Endothelial cell of umbilical vein (primary cell): ENCODE measurements around the gene KLHL13. TPM values are rescaled to one million over a fixed set of nuclear protein-coding genes. Genes with fewer than 3 reads are reported as not detected.

Source experiments
- BruUV-seq: library from RNA; stranded (reverse); fragments of 400-500 nt; replicated peaks from 2 replicates; lab custom pipeline; 2021; lab: Mats Ljungman, UMichigan
- CTCF ChIA-PET: fragments of 300-600, 350-600 bp; sonication (Branson Sonifier 250); formaldehyde crosslinking; loops from one replicate; lab custom pipeline; 2021; ENCODE audit warnings: antibody characterized with exemption, inconsistent platforms; lab: Charles Lee
- POLR2A ChIA-PET: fragments of 300-600, 350-600 bp; sonication (Branson Sonifier 250); formaldehyde crosslinking; loops from one replicate; lab custom pipeline; 2021; ENCODE audit warnings: antibody characterized with exemption, inconsistent platforms; lab: Charles Lee
- DNase-seq: peaks from one replicate; pipeline ENCODE4 v3.0.0-alpha.2; 2011; ENCODE audit warnings: low read depth, low spot score
- FAIRE-seq: peaks from 2 replicates; lab custom pipeline; 2011; peaks lifted over from hg19 to GRCh38; lab: Jason Lieb, UNC
- H2AFZ ChIP-seq: 2 replicates; pipeline ENCODE4 v1.6.0; 2012; ENCODE audit warnings: low read depth, low read length, control low read depth, inconsistent platforms
- H3K27ac ChIP-seq: 2 replicates; pipeline ENCODE4 v1.5.1; 2011; ENCODE audit warnings: low read depth, mild to moderate bottlenecking, control low read depth, low read length, moderate library complexity; ENCODE audit not compliant: insufficient read depth
- H3K27me3 ChIP-seq, 2 experiments: 2 replicates each; pipeline versions ENCODE4 v1.6.0 to v1.6.1; 2011; ENCODE audit warnings: low read length in 2 of 2, mixed read lengths in 1 of 2; ENCODE audit not compliant: control insufficient read depth in 2 of 2, insufficient read depth in 2 of 2
- H3K36me3 ChIP-seq, 2 experiments: 2 replicates in 1 of 2; 3 replicates in 1 of 2; pipeline ENCODE4 v1.5.1; 2011; ENCODE audit warnings: low read length in 2 of 2, mild to moderate bottlenecking in 1 of 2, moderate library complexity in 1 of 2; ENCODE audit not compliant: control insufficient read depth in 2 of 2, insufficient read depth in 2 of 2; ENCODE audit errors: extremely low read depth in 1 of 2
- H3K4me1 ChIP-seq: 3 replicates; pipeline ENCODE4 v1.5.1; 2011; ENCODE audit warnings: mild to moderate bottlenecking, low read length; ENCODE audit not compliant: control insufficient read depth, insufficient read depth; ENCODE audit errors: extremely low read depth
- H3K4me2 ChIP-seq: 2 replicates; pipeline ENCODE4 v1.6.1; 2011; ENCODE audit warnings: low read length, control low read depth, mixed read lengths; ENCODE audit not compliant: insufficient read depth
- H3K4me3 ChIP-seq, 3 experiments: fragments of 200-600 bp in 1 of 3; sonication (generic), shearing (Covaris generic) in 1 of 3; replicated peaks in 1 of 3; 2 replicates each; pipeline ENCODE4 v1.5.1; 2011 to 2016; ENCODE audit warnings: control low read depth in 3 of 3, low read length in 3 of 3, mild to moderate bottlenecking in 2 of 3, inconsistent platforms in 1 of 3, low read depth in 1 of 3, moderate library complexity in 1 of 3; ENCODE audit not compliant: insufficient read depth in 1 of 3
- H3K79me2 ChIP-seq: 2 replicates; pipeline ENCODE4 v1.6.0; 2012; ENCODE audit warnings: low read length, inconsistent platforms; ENCODE audit not compliant: control insufficient read depth, insufficient read depth
- H3K9ac ChIP-seq: replicated peaks from 2 replicates; pipeline ENCODE3; 2011; ENCODE audit warnings: low read length, control low read depth; ENCODE audit not compliant: insufficient read depth; ENCODE audit errors: extremely low read depth
- H3K9me1 ChIP-seq: replicated peaks from 3 replicates; pipeline ENCODE4 v1.6.0; 2011; ENCODE audit warnings: mild to moderate bottlenecking, low read length; ENCODE audit not compliant: control insufficient read depth, insufficient read depth; ENCODE audit errors: extremely low read depth
- H3K9me3 ChIP-seq: replicated peaks from 2 replicates; pipeline ENCODE4 v1.5.1; 2012; ENCODE audit warnings: low read length, inconsistent platforms; ENCODE audit not compliant: control insufficient read depth, insufficient read depth
- H4K20me1 ChIP-seq: replicated peaks from 2 replicates; pipeline ENCODE3; 2011; ENCODE audit warnings: mild to moderate bottlenecking, low read length; ENCODE audit not compliant: control insufficient read depth, insufficient read depth; ENCODE audit errors: extremely low read depth
- EZH2 ChIP-seq: IDR thresholded peaks from 2 replicates; pipeline ENCODE4 v1.6.1; 2012; ENCODE audit warnings: borderline replicate concordance, low read depth, mild to moderate bottlenecking, moderate library complexity, low read length, inconsistent platforms; ENCODE audit not compliant: severe bottlenecking
- FOS ChIP-seq: IDR thresholded peaks from 2 replicates; pipeline ENCODE4 v1.6.1; 2011; ENCODE audit warnings: mild to moderate bottlenecking, low read length, moderate library complexity, borderline replicate concordance; ENCODE audit not compliant: insufficient read depth
- GATA2 ChIP-seq: IDR thresholded peaks from 2 replicates; pipeline ENCODE4 v1.7.0; 2011; ENCODE audit warnings: low read depth, mild to moderate bottlenecking, moderate library complexity, mixed read lengths, low read length; ENCODE audit not compliant: insufficient read length, insufficient read depth
- JUN ChIP-seq: IDR thresholded peaks from 2 replicates; pipeline ENCODE4 v1.6.1; 2011; ENCODE audit warnings: borderline replicate concordance, low read depth; ENCODE audit not compliant: insufficient read length, insufficient read depth
- MYC ChIP-seq: IDR thresholded peaks from one replicate; pipeline ENCODE4 v1.6.1; 2011; ENCODE audit warnings: mild to moderate bottlenecking, low read depth, low read length
- POLR2A ChIP-seq: IDR thresholded peaks from 2 replicates; pipeline ENCODE4 v1.6.1; 2012; ENCODE audit warnings: low read depth, mild to moderate bottlenecking, control low read depth, low read length
- POLR2AphosphoS5 ChIP-seq: IDR thresholded peaks from 2 replicates; pipeline ENCODE4 v1.6.1; 2012; ENCODE audit warnings: low read depth, mild to moderate bottlenecking, control low read depth, low read length, moderate library complexity; ENCODE audit not compliant: insufficient read depth
- dilution Hi-C: fragments of 300-500 bp; cut with MboI; formaldehyde crosslinking; loops from one replicate; pipeline ENCODE4 v1.15.0; 2019; ENCODE audit warnings: low sequenced_read_pairs; ENCODE audit not compliant: extremely low pct_ligation_motif_present
- intact Hi-C: fragments of 100-400 bp; cut with micrococcal nuclease; formaldehyde crosslinking; loops from one replicate; pipeline ENCODE4 v1.10.0; 2022
- polyA plus RNA-seq, 4 experiments: library from polyadenylated mRNA; depleted of rRNA in 3 of 4; stranded (reverse) in 3 of 4; unstranded in 1 of 4; fragments of >200 nt; gene quantifications; 2 replicates each; pipeline versions ENCODE4 v1.2.1 to v1.2.3, GENCODE V29; 2011 to 2012; ENCODE audit warnings: missing spikeins in 1 of 4
- total RNA-seq: library from RNA; stranded (reverse); gene quantifications from 2 replicates; pipeline ENCODE4 v1.2.3, GENCODE V29; 2021
- TF ChIP-seq, protein P1 (sequence below), 2 donors: IDR thresholded peaks; 1 replicate in 1 of 2; 2 replicates in 1 of 2; pipeline ENCODE4 v1.5.1; 2011; ENCODE audit warnings: low read length in 2 of 2, mild to moderate bottlenecking in 2 of 2, moderate library complexity in 2 of 2, control low read depth in 1 of 2, inconsistent platforms in 1 of 2, low read depth in 1 of 2; ENCODE audit not compliant: insufficient read depth in 1 of 2; ENCODE audit errors: extremely low read depth in 1 of 2
- TF ChIP-seq, protein P2 (sequence below): IDR thresholded peaks from 2 replicates; pipeline ENCODE4 v1.6.1; 2011; ENCODE audit not compliant: insufficient read depth, insufficient read length

The KLHL13 gene
- total and polyA plus RNA-seq, 2 donors (not counting 3 experiments of a cell fraction or from before 2014, with no cell fraction given): 15.3 to 18.2 TPM

DNA sequence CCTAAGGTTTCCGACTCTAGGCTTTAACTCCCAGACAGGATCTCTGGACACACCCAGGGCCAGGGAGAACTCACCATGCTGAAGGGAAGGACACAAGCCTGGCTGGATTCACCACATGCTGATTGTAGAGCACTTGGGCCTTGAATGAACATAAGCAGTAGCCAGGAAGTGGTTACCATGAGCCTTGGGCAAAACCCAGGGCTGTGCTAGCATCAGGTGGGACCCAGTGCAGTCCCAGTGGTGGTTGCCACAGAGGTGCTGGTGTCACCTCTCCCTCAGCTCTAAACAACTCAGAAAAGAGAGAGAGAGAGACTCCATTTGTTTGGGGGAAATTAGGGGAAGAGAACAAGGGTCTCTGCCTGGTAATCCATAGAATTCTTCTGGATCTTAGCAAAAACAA is 77.0 kb downstream of the KLHL13 start:
- dilution Hi-C loops: no loop called here
- TF ChIP-seq FOS (no peak), POLR2AphosphoS5 (no peak), JUN (no peak), GATA2 (no peak), POLR2A (no peak), EZH2 (no peak), MYC (no peak)
- TF ChIP-seq, protein P1, sequence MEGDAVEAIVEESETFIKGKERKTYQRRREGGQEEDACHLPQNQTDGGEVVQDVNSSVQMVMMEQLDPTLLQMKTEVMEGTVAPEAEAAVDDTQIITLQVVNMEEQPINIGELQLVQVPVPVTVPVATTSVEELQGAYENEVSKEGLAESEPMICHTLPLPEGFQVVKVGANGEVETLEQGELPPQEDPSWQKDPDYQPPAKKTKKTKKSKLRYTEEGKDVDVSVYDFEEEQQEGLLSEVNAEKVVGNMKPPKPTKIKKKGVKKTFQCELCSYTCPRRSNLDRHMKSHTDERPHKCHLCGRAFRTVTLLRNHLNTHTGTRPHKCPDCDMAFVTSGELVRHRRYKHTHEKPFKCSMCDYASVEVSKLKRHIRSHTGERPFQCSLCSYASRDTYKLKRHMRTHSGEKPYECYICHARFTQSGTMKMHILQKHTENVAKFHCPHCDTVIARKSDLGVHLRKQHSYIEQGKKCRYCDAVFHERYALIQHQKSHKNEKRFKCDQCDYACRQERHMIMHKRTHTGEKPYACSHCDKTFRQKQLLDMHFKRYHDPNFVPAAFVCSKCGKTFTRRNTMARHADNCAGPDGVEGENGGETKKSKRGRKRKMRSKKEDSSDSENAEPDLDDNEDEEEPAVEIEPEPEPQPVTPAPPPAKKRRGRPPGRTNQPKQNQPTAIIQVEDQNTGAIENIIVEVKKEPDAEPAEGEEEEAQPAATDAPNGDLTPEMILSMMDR (IDR thresholded peaks at IDR 0.05; ENCODE audit: extremely low read depth in 1 of 2, insufficient read depth in 1 of 2, low read depth in 1 of 2, low read length in 2 of 2): no peak
- TF ChIP-seq, protein P2, sequence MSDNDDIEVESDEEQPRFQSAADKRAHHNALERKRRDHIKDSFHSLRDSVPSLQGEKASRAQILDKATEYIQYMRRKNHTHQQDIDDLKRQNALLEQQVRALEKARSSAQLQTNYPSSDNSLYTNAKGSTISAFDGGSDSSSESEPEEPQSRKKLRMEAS: no peak
- POLR2A ChIA-PET: no interaction called here
- Histone ChIP-seq H3K79me2 (no peaks in the 10 kb centered on the region), H3K4me3 (no peak overlapping the region), H3K9me3 (no peaks in the 10 kb centered on the region), H3K9ac (no peak overlapping the region), H3K4me1 (no peaks in the 10 kb centered on the region), H4K20me1 (no peaks in the 10 kb centered on the region), H2AFZ (no peak overlapping the region), H3K9me1 (no peaks in the 10 kb centered on the region), H3K36me3 (no peaks in the 10 kb centered on the region), H3K4me2 (no peak overlapping the region), H3K27me3 (no peaks in the 10 kb centered on the region), H3K27ac (no peak overlapping the region)
- no TSS peak for BruUV-seq
- FAIRE-seq: no peak
- CTCF ChIA-PET: no interaction called here
- DNase-seq: no peak
- intact Hi-C loops: no loop called here
